ENCODE measurements around the gene ALK.

The ALK gene

GRCh38 chr2:29841386-29842004 is 79.9 kb downstream of the ALK start:
- TF ChIP-seq POLR2AphosphoS5 (IDR thresholded peaks at IDR 0.05; ENCODE audit: low read depth, low read length) (no peak), TAF1 (IDR thresholded peaks at IDR 0.05; ENCODE audit: borderline replicate concordance, insufficient read depth, low read length) (no peak), FOXP2 (optimal IDR thresholded peaks at IDR 0.05; ENCODE audit: borderline replicate concordance, extremely low read depth, extremely low read length, insufficient read depth) (no peak), REST (IDR thresholded peaks at IDR 0.05; ENCODE audit: insufficient read depth in 1 of 2, low read depth in 2 of 2, low read length in 2 of 2) (no peak), SIN3A (IDR thresholded peaks at IDR 0.05; ENCODE audit: borderline replicate concordance, insufficient read depth, low read length) (no peak)

- TF ChIP-seq FOXP2 (optimal IDR thresholded peaks at IDR 0.05; ENCODE audit: borderline replicate concordance, extremely low read depth, extremely low read length, insufficient read depth) (no peak), REST (IDR thresholded peaks at IDR 0.05; ENCODE audit: insufficient read depth in 1 of 2, low read depth in 2 of 2, low read length in 2 of 2) (no peak), POLR2AphosphoS5 (IDR thresholded peaks at IDR 0.05; ENCODE audit: low read depth, low read length) (no peak), TAF1 (IDR thresholded peaks at IDR 0.05; ENCODE audit: borderline replicate concordance, insufficient read depth, low read length) (no peak), SIN3A (IDR thresholded peaks at IDR 0.05; ENCODE audit: borderline replicate concordance, insufficient read depth, low read length) (no peak)
Measured at GRCh38 chr2:29839306-29839705, 82.1 kb downstream of the ALK start.

- no peak for TF ChIP-seq REST (IDR thresholded peaks at IDR 0.05; ENCODE audit: insufficient read depth in 1 of 2, low read depth in 2 of 2, low read length in 2 of 2)
- TF ChIP-seq POLR2AphosphoS5 (IDR thresholded peaks at IDR 0.05; ENCODE audit: low read depth, low read length), result no peak
- TF ChIP-seq TAF1 (IDR thresholded peaks at IDR 0.05; ENCODE audit: borderline replicate concordance, insufficient read depth, low read length), result no peak
- TF ChIP-seq FOXP2 (optimal IDR thresholded peaks at IDR 0.05; ENCODE audit: borderline replicate concordance, extremely low read depth, extremely low read length, insufficient read depth), result no peak
- no peak for TF ChIP-seq SIN3A (IDR thresholded peaks at IDR 0.05; ENCODE audit: borderline replicate concordance, insufficient read depth, low read length)
Measured at GRCh38 chr2:29837925-29838324, 83.5 kb downstream of the ALK start.

- TF ChIP-seq TAF1 (IDR thresholded peaks at IDR 0.05; ENCODE audit: borderline replicate concordance, insufficient read depth, low read length) (no peak), FOXP2 (optimal IDR thresholded peaks at IDR 0.05; ENCODE audit: borderline replicate concordance, extremely low read depth, extremely low read length, insufficient read depth) (no peak), POLR2AphosphoS5 (IDR thresholded peaks at IDR 0.05; ENCODE audit: low read depth, low read length) (no peak), SIN3A (IDR thresholded peaks at IDR 0.05; ENCODE audit: borderline replicate concordance, insufficient read depth, low read length) (no peak), REST (IDR thresholded peaks at IDR 0.05; ENCODE audit: insufficient read depth in 1 of 2, low read depth in 2 of 2, low read length in 2 of 2) (no peak)
Measured at GRCh38 chr2:29834624-29835023, 86.8 kb downstream of the ALK start.
